HCEC 1CT (cell line): ENCODE data around the gene ALOX5.
"Not testable (repeated sequence)": the region's sequence is repeated elsewhere in the genome, so short reads cannot be mapped to it uniquely, and the experiment has no call there.

Experiments
- DNase-seq: peaks from one replicate; pipeline ENCODE4 v3.0.0-alpha.2; 2017

ALOX5 gene

DNA sequence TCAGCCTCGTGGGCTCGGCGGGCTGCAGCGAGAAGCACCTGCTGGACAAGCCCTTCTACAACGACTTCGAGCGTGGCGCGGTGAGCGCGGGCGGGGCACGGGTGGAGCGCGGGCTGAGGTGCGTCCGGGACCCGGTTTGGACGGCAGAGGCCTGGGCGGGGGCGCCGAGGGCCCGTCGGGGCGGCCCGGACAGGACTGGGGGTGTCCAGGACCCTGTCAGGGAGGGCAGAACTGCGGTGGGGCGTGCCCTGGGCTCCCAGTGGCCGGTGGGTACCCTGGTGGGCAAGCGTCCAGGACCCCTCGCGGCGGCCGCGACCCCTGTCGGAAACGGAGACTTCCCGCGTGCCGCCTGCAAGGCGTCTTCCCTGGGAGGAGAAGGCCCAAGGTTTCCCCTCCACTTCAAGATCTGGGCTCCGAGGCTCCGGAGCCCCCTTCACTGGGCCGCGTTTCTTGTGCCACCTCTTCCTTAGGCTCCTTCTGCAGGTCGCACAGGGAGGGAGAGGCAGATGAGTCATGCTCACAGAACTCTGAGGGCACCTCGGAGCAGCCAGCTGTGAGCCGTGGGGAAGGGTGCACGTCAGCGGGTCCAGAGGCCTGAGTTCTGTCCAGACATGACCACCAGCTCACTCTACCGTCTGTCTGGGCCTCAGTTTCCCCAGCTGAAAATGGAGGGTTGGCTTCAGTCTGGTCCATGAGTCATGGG lies 485 bp downstream of the ALOX5 start:
- DNase-seq, result no peak

DNA sequence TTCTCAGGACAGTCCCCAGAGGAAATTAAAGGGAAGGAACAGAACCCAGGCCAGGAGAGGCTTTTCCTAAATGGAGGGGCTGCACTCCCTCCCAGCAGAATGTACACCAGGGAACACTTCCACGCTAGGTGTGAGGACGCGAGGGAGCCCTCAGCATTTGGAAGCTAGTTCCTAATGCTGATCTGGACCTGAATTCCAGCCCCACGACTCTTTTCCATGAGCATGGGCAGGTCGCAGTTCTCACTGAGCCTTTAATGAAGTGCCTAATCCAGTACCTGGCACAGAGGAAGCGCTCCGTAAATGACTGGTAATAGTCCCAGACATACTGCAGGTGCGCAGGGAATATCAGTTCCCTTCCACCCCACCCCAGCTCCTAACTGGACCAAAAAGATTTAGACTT lies 1.1 kb downstream of the ALOX5 start:
- DNase-seq, result no peak

DNA sequence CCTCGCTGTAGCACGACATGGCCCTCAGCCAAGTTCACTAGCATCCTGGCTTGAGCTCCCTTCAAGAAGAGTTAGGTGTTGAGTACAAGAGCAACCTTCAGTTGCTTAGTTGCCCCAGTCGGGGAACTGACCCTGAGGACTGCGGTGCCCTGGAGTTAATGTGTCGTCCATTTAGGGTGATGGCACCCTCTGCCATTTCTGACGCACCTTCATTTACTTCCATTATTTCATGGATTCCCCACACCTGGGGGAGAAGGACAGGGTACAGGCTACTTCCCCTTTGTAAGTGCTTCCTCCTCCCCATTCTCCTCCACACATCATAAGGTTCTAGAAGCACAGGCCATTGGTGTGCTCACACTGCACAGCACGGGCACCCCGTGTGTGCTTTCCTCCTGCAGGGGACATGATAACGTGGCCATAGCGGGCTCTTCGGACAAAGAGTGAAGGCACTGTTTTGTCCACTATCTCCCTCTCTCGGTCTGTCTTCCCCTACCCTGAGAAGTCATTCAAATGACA lies 1.8 kb downstream of the ALOX5 start:
- no peak for DNase-seq

DNA sequence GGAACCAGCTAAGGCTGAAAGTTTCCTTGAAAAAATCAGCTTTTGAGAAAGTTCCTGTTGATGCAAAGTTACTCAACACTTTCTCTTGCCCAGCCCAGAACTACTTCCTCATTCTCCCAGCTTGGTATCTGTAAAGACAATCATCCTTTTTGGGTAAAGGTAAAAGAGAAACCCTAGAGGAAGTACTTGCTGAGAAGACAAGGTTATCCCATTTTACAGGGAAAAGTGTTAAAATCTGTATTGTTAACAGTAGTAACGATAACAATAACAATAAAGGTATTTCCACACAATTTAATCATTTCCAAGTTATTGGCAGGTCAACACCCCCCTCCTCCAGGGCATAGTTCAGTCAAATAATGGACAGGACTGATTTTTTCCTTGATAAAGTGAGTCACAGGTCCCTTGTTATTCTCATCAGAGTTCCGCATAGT lies 2.4 kb downstream of the ALOX5 start:
- DNase-seq, result no peak

DNA sequence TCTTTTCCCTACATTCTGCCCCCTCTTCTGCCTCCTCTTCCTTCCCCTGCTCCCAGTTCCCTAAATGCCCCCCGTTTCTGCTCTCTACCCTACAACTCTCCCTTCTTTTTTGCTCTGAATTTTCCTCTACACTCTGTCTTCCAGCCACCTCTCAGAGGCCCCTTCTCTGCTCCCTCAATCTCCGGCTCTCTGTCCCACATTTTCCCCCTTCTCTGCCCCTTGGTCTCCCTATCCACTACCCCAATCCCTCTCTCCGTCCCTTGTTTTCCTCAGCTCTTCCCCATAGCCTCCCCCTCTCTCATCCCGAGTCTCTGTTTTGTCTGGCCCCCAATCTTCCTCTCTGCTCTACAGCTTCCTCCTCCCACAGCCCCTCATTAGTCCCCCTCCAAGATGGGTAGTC lies 3.3 kb downstream of the ALOX5 start:
- no peak for DNase-seq

DNA sequence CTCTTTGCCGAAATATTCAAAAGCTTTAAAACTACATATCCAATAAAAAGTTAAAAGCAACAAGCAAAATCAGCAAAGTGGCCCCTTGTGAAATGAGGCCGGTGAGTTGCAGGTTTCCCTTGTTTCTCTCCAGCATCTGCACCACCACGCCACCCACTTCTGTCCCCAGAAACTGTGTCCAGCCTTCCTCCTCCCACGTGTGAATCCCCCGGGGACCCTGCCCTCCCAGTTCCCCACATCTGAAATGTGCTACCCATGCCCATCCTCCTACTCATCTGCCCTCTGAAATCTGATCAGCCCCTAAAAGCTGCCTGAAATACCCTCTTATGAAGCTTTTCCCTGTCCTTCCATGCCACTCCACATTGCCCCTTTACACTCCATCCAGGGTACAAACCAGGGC lies 3.8 kb downstream of the ALOX5 start:
- no peak for DNase-seq

DNA sequence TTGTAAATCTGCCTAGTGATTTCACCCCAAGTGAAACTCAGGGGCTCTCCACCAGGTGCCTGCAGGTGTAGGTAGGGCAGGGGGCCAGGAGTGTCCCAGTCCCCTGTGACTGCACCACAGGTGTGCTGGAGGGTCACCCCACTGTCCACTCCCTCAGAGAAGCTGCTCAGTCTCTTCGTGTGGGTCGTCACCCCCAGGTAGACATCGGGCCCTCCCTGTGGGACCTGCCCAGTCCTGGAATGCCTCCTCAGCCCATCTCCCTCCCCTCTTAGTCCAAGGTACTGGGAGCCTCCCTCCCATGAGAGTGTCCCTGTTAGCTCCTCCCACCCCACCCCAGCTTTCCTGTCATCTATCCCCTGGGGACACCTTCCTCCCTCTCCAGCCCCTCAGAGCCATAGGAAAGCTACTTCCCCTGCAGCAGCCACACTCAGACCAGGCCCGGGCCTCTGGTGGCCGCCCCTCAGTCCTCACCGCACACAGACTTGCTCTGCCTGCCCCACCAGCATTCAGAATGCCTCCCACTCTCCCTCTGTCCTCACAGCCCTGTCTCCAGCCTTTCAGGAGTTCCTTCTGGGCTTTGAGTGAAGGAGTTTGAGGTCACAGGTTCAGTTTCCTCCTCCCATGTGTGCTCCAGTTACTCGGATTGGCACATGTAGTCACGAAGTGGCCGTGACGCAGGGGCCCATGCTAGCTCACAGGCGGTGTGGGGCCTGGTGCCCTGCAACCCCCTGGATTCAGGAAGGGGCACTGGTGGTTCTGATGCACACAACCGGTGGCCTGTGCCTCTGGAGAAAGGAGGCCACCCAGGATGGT lies 5.1 kb downstream of the ALOX5 start:
- no peak for DNase-seq

DNA sequence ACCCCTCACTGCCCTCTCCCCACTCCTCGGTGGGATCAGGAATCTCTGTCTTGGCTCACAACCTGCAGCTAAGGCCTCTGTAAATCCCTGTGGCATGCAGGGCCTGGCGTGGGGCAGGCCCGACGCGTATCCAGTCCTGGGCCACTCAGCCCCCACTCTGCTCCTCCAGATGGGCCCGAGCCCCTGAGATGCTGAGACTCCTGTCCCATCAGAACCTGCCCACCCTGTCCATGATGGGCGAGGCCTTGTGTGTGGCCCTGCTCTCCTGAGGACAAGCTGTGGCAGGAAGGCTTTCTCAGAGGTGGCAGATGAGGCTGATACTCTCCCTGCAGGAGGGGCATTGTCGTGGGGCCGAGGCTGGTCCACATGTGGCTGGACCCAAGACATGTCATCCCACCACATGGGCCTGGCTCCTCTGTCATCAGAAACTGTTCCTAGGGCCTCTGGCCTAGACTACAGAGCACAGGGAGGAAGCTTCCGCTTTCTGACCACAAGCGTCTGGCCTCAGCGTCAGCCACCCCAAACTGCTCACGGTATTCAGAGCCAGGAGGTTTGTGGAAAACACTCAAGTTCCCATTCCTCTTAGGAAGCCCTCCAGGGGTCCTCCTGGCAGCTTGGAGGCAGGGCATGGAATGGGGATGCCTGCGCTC lies 6.0 kb downstream of the ALOX5 start:
- DNase-seq, result no peak

DNA sequence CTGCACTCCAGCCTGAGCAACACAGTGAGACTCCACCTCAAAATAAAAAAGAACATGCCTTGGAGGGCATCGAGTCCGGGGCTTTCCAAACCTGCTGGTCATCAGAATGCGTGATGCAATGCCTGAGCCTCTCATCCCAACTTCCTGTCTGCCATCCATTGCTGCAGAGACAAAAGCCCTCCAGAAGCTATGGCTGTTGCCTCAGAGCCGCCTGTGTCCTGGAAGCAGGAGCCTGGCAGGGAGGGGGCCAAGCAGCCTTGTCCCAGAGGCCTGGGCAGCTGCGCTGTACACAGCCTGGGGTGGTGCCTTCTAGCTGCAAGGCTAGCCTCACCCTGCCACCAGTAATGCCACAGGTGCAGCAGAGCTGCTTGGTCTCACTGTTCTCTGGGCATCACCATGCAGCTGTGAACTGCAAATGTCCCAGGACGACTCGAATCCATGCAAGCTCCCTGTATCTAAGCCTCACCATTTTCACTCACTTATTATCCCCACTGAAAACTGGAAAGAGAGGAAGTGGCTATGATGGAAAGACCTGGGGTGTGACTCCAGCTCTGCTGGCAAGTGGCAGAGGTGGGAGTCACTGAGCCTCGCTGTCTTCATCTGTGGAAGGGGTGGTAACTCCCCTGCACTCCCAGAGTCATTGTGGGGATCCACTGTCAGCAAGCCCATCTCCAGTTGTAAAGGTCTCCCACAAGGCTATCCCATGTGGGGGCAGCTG lies 7.0 kb downstream of the ALOX5 start:
- no peak for DNase-seq

DNA sequence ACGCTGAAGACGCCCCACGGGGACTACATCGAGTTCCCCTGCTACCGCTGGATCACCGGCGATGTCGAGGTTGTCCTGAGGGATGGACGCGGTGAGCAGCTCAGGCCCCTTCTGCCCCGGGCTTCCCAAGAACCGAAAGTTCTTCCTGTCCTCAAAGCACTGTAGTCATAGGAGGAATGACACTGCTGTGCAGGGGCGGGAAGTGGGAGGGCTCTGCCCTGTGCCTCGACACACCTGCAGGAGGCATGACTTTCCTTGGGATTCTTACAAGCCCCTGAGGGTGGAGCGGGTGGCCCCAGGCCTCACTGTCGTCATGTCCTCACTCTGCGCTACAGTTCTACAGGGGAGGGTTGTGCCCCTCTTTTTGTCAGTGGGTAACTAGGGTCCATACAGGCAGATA lies 8.6 kb downstream of the ALOX5 start:
- DNase-seq, result no peak

DNA sequence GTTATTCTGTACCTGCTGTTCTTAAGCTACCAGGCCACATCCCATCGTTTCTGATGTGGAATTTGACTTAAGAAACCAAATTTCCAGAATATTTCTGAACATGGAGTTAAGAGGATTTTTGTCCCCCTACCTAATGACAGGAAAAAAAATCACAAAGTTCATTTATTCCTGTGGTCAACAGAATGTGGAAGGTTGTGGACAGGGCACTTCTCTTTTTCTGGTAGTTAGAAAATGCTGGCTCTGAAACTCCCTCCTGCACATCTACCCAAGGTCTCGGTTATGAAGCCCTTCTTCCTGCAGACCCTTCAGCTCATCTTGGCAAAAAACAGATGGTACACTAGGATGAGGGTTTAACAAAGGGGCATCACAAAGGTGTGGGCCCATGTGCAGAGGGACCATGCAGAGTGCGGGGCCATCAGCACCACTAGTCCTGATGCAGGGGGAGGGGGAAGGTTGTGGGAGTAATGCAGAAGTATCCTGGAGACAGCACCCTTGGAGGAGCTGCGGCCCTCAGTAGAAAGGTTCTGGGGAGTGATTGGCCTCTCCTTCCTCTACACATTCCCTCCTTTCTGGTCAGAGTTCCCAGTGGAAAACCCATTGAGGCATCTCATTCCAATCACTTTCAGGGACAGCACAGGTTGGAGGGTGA lies 9.8 kb downstream of the ALOX5 start:
- no peak for DNase-seq

DNA sequence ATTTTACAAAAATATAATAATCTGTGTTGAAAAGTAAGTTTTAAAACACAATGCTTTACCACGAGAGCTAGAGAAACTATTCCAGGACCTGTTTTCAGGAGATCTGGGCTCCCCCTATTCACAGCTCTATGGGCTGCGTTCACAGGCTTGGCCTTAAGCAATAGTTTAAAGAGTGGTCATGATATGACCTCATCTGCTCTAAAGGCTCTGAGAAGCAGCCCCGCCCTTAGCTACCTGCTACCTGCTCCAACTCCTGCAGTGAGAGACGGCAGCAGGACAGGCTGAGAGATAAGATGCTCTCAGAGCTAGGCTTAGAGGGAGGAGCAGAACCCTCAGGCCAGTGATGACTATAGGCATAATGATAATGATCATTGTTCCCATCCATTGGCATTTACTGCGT lies 12.6 kb downstream of the ALOX5 start:
- no peak for DNase-seq

DNA sequence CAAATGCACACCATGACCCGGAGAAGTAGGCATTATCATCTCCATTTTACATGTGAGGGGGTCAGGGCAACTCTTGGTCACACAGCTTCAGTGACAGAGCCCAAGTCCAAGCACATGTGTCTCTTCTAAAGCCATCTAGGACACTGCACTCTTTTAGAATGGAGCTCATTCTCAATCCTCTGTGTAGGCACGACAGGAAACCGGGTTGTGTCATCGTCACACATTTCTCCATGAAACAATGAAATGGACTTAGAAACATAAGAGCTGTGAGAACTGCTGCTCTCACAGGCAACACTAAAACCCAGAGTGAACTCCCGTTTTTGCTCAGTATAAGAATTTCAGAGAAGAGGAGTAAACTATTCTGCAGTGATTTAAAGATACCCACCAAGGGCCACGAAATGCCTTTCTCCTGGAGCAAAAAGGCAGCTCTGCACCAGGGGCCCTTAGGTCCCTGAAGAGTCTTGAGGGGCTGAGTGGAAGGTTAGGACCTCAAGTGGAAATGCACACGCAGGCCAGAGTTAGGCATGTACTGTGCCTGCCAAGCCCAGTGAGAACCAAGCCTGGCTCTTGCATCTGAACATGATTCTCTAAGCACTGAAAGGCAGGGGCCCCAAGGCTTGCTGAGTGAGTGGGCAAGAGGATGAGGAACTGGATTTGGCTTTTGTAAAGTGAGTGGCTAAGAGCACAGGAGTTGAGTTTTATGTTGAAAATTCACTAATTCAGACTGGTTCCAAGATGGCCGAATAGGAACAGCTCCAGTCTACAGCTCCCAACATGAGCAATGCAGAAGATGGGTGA lies 13.3 kb downstream of the ALOX5 start:
- DNase-seq, result no peak

DNA sequence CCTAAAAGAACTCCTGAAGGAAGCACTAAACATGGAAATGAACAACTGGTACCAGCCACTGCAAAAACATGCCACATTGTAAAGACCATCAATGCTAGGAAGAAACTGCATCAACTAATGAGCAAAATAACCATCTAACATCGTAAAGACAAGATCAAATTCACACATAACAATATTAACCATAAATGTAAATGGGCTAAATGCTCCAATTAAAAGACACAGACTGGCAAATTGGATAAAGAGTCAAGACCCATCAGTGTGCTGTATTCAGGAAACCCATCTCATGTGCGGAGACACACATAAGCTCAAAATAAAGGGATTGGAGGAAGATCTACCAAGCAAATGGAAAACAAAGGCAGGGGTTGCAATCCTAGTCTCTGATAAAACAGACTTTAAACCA lies 15.7 kb downstream of the ALOX5 start:
- DNase-seq, result not testable (repeated sequence)

DNA sequence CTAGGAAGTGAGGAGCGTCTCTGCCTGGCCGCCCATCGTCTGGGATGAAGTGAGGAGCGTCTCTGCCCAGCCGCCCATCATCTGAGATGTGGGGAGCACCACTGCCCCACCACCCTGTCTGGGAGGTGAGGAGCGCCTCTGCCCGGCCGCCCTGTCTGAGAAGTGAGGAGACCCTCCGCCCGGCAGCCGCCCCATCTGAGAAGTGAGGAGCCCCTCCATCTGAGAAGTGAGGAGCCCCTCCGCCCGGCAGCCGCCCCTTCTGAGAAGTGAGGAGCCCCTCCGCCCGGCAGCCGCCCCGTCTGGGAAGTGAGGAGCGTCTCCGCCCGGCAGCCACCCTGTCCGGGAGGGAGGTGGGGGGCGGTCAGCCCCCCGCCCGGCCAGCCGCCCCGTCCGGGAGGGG lies 17.6 kb downstream of the ALOX5 start:
- DNase-seq, result not testable (repeated sequence)

DNA sequence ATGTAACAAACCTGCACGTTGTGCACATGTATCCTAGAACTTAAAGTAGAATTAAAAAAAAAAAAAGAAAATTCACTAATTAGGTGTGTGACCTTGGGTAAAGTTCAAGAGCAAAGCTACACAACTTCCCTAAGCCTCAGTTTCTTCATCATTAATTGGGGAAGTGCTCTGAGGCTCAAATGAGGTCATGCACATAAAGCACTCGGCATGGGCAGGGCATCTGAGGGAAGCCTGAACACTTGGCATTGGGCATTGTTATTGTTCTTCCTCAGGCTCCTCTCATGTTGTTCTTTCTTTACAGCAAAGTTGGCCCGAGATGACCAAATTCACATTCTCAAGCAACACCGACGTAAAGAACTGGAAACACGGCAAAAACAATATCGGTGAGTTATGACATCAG lies 21.5 kb downstream of the ALOX5 start:
- DNase-seq, result no peak

DNA sequence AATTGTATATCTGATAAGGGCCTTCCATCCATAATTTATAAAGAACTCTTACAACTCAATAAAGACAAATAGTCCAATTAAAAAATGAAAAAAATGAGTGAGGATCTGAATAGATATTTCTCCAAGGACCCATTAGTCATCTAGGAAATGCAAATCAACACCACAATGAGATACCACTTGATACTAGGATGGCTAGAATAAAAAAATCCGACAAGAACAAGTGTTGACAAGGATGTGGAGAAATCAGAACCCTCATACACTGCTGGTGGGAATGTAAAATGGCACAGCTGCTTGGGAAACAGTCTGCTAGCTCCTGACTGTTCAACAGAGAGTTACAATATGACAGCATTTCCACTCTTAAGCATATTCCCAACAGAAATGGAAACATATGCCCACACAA lies 24.6 kb downstream of the ALOX5 start:
- DNase-seq, result no peak

DNA sequence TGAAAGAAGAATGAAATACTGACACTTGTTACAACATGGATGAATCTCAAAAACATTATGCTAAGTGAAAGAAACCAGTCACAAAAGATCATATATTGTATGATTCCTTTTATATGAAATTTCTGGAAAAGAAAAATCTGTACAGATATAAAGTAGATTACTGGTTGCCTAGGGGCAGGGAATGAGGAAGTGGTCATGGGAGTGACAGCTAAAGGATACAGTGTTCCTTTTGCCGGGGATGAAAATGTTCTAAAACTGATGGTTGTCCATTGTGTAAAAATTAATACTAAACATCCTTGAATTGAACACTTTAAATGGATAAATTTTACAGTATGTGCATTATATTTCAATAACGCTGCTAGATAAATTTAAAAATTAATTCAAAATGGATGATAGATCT lies 25.1 kb downstream of the ALOX5 start:
- DNase-seq, result no peak

DNA sequence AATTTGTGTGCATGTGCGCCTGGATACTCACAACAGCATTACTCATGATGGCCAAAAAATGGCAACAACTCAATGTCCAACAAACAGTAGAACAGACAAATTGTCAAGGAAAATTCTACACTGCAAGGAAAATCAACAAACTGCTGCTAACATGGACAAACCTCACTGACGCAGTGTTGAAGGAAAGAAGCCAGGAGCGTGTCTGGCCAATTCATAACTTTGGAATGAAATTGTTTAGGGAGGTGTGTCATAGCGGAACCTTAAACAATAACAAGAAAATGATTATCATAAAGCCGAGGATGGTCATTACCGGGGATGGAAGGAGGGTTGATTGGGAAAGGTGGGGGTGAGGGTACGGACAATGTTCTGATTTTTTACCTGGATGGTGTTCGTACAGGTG lies 29.1 kb downstream of the ALOX5 start:
- DNase-seq, result peak; percentile 54

DNA sequence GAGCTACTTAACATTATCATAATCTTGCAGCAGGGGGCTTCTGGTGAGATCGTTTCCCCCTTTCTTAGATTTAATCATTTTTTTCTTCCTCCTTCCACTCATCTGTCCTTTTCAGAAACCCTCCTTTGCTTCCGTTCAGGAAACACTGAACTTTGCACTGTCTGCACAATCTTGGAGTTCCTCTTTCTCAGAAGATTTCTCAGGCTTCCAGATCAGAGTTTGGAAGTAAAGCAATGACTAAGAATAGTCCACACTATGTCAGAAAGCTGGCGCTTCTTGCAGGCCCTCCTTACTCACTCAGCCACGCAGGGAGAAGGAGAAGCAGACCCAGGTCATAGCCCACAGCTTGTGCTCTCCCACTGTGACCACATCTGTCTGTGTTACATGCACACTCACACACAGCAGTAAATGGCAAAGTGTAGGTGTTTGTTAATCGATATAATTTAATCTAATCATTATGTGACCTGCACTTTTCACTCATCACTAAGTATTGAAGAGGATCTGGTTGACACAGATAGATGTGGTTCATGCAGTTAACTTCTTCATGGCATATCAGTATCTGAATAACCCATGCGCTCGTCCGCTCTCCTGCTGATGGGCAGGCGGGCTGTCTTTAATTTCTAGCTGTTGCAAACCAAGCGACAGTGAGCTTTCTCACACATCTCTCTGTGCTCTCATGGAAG lies 30.2 kb downstream of the ALOX5 start:
- DNase-seq, result no peak

DNA sequence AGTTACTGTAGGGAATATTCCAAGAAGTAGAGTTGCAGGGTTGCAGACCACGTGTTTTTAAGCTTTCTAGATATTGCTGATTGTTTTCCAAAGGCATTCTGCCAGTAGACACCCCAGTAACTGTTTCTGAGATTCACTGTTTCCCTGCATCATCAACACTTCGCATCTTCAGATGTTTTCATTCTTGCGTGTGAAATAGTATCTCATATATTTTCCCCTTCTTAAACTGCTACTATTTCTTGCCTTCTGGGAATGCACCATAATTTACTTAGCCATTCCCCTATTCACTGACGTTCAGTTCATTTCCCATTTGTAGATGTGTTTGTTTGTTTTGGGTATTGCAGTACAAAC lies 30.7 kb downstream of the ALOX5 start:
- DNase-seq, result no peak
